Mucosa of rectum (tissue), 2 donors: ENCODE results near the gene TRPV5.

Source experiments
- H3K27ac ChIP-seq, 2 donors: one replicate each; pipeline ENCODE4 v1.7.0; 2013; ENCODE audit warnings: inconsistent platforms in 2 of 2, low read depth in 2 of 2, low read length in 2 of 2
- H3K27me3 ChIP-seq, 2 donors: one replicate each; pipeline ENCODE4 v1.7.0; 2013; ENCODE audit warnings: low read length in 2 of 2; ENCODE audit not compliant: control insufficient read depth in 2 of 2, insufficient read depth in 2 of 2
- H3K36me3 ChIP-seq, 2 donors: one replicate each; pipeline ENCODE4 v1.7.0; 2013; ENCODE audit warnings: low read length in 2 of 2; ENCODE audit not compliant: control insufficient read depth in 2 of 2, insufficient read depth in 2 of 2
- H3K4me1 ChIP-seq, 2 donors: one replicate each; pipeline ENCODE4 v1.7.0; 2013; ENCODE audit warnings: low read length in 2 of 2, mild to moderate bottlenecking in 1 of 2; ENCODE audit not compliant: control insufficient read depth in 2 of 2, insufficient read depth in 2 of 2
- H3K4me3 ChIP-seq, 2 donors: one replicate each; pipeline ENCODE4 v1.7.0; 2013; ENCODE audit warnings: low read length in 2 of 2
- H3K9ac ChIP-seq, 2 donors: one replicate each; pipeline ENCODE4 v1.7.0; 2013; ENCODE audit warnings: low read length in 2 of 2, low read depth in 1 of 2, mild to moderate bottlenecking in 1 of 2
- H3K9me3 ChIP-seq, 2 donors: one replicate each; pipeline ENCODE4 v1.7.0; 2013; ENCODE audit warnings: low read length in 2 of 2; ENCODE audit not compliant: control insufficient read depth in 2 of 2
- donor health status: healthy.
- donor health status: Normal muscosa, but diverticular disease.

The TRPV5 gene

GRCh38 chr7:142960955-142961512 lies 27.5 kb upstream of the TRPV5 start:
- Histone ChIP-seq H3K4me3 (no peak overlapping the region), H3K36me3 (no peaks in the 10 kb centered on the region), H3K4me1 (no peaks in the 10 kb centered on the region), H3K27me3 (no peaks in the 10 kb centered on the region), H3K27ac (no peak overlapping the region), H3K9me3 (no peaks in the 10 kb centered on the region), H3K9ac (no peak overlapping the region)

- Histone ChIP-seq H3K4me3 (no peak overlapping the region), H3K9ac (no peak overlapping the region), H3K27me3 (no peaks in the 10 kb centered on the region), H3K9me3 (no peaks in the 10 kb centered on the region), H3K27ac (no peak overlapping the region), H3K4me1 (no peaks in the 10 kb centered on the region), H3K36me3 (no peaks in the 10 kb centered on the region)
Measured at GRCh38 chr7:142959202-142959601, 25.7 kb upstream of the TRPV5 start.

GRCh38 chr7:142957723-142958122 lies 24.2 kb upstream of the TRPV5 start:
- H3K9me3 ChIP-seq, result no peaks in the 10 kb centered on the region
- H3K9ac ChIP-seq, result no peak overlapping the region
- no peak overlapping the region for H3K4me3 ChIP-seq
- no peaks in the 10 kb centered on the region for H3K27me3 ChIP-seq
- no peaks in the 10 kb centered on the region for H3K36me3 ChIP-seq
- H3K4me1 ChIP-seq, result no peaks in the 10 kb centered on the region
- H3K27ac ChIP-seq, result no peak overlapping the region

GRCh38 chr7:142956951-142957623 lies 23.5 kb upstream of the TRPV5 start:
- no peaks in the 10 kb centered on the region for H3K4me1 ChIP-seq
- H3K9me3 ChIP-seq, result no peaks in the 10 kb centered on the region
- H3K27me3 ChIP-seq, result no peaks in the 10 kb centered on the region
- H3K27ac ChIP-seq, result no peak overlapping the region
- no peak overlapping the region for H3K4me3 ChIP-seq
- no peaks in the 10 kb centered on the region for H3K36me3 ChIP-seq
- H3K9ac ChIP-seq, result no peak overlapping the region

- Histone ChIP-seq H3K9ac (no peak overlapping the region), H3K4me1 (no peaks in the 10 kb centered on the region), H3K9me3 (no peaks in the 10 kb centered on the region), H3K27me3 (no peaks in the 10 kb centered on the region), H3K27ac (no peak overlapping the region), H3K4me3 (no peak overlapping the region), H3K36me3 (no peaks in the 10 kb centered on the region)
Measured at GRCh38 chr7:142954680-142955268, 21.2 kb upstream of the TRPV5 start.

- H3K9ac ChIP-seq, result no peak overlapping the region
- H3K4me1 ChIP-seq, result no peaks in the 10 kb centered on the region
- no peak overlapping the region for H3K4me3 ChIP-seq
- H3K36me3 ChIP-seq, result no peaks in the 10 kb centered on the region
- no peaks in the 10 kb centered on the region for H3K9me3 ChIP-seq
- no peaks in the 10 kb centered on the region for H3K27me3 ChIP-seq
- H3K27ac ChIP-seq, result no peak overlapping the region
Measured at GRCh38 chr7:142950235-142950634, 16.7 kb upstream of the TRPV5 start.

GRCh38 chr7:142948603-142949002 lies 15.1 kb upstream of the TRPV5 start:
- no peaks in the 10 kb centered on the region for H3K36me3 ChIP-seq
- no peak overlapping the region for H3K4me3 ChIP-seq
- H3K9me3 ChIP-seq, result no peaks in the 10 kb centered on the region
- no peak overlapping the region for H3K9ac ChIP-seq
- no peaks in the 10 kb centered on the region for H3K27me3 ChIP-seq
- no peaks in the 10 kb centered on the region for H3K4me1 ChIP-seq
- H3K27ac ChIP-seq, result no peak overlapping the region

GRCh38 chr7:142945001-142945400 lies 11.5 kb upstream of the TRPV5 start:
- H3K4me3 ChIP-seq, result no peak overlapping the region
- no peaks in the 10 kb centered on the region for H3K27me3 ChIP-seq
- no peaks in the 10 kb centered on the region for H3K36me3 ChIP-seq
- no peaks in the 10 kb centered on the region for H3K9me3 ChIP-seq
- H3K9ac ChIP-seq, result no peak overlapping the region
- no peak overlapping the region for H3K27ac ChIP-seq
- no peaks in the 10 kb centered on the region for H3K4me1 ChIP-seq

GRCh38 chr7:142943706-142944268 lies 10.2 kb upstream of the TRPV5 start:
- Histone ChIP-seq H3K4me3 (no peak overlapping the region), H3K9ac (no peak overlapping the region), H3K9me3 (no peaks in the 10 kb centered on the region), H3K4me1 (no peaks in the 10 kb centered on the region), H3K27me3 (no peaks in the 10 kb centered on the region), H3K36me3 (no peaks in the 10 kb centered on the region), H3K27ac (no peak overlapping the region)

GRCh38 chr7:142942746-142943145 lies 9.2 kb upstream of the TRPV5 start:
- Histone ChIP-seq H3K4me1 (no peaks in the 10 kb centered on the region), H3K9me3 (no peaks in the 10 kb centered on the region), H3K36me3 (no peaks in the 10 kb centered on the region), H3K27ac (no peak overlapping the region), H3K27me3 (no peaks in the 10 kb centered on the region), H3K4me3 (no peak overlapping the region), H3K9ac (no peak overlapping the region)
